GM12878 (cell line): ENCODE data around the gene PAF1. TPM values are rescaled to one million over a fixed set of nuclear protein-coding genes. Genes with fewer than 3 reads are reported as not detected.

Experiments
- ATAC-seq: fragments of 200-7000 bp; cut with Tn5 transposase; 3 replicates; pipeline ENCODE4 v1.9.1; 2020; ENCODE audit warnings: mild to moderate bottlenecking, moderate library complexity
- BruUV-seq: library from RNA; stranded (reverse); fragments of 400-500 nt; replicated peaks from 2 replicates; lab custom pipeline; 2021; lab: Mats Ljungman, UMichigan
- CTCF ChIA-PET: fragments of 300-600 bp; sonication (Branson Sonifier 250); formaldehyde crosslinking; extraction: SDS; loops from one replicate; lab custom pipeline; 2021; ENCODE audit warnings: inconsistent platforms; lab: Yijun Ruan, JAX
- POLR2A ChIA-PET: fragments of 350-600 bp; formaldehyde crosslinking; extraction: SDS; loops from one replicate; lab custom pipeline; 2021; ENCODE audit warnings: inconsistent platforms; lab: Charles Lee
- RAD21 ChIA-PET: fragments of 300-600 bp; sonication (Branson Sonifier 250); formaldehyde crosslinking; loops from one replicate; lab custom pipeline; 2023; ENCODE audit warnings: antibody characterized with exemption; ENCODE audit not compliant: unreplicated experiment; lab: Charles Lee
- SMC1A ChIA-PET: fragments of 300-600 bp; sonication (Branson Sonifier 250); formaldehyde crosslinking; loops from one replicate; lab custom pipeline; 2023; ENCODE audit not compliant: unreplicated experiment, uncharacterized antibody; lab: Charles Lee
- DNase-seq: peaks from one replicate; pipeline ENCODE4 v3.0.0-alpha.2; 2011; ENCODE audit warnings: low read depth, low spot score
- FAIRE-seq: peaks from 3 replicates; lab custom pipeline; 2011; peaks lifted over from hg19 to GRCh38; lab: Jason Lieb, UNC
- H2AFZ ChIP-seq: 2 replicates; pipeline ENCODE4 v1.6.0; 2011; ENCODE audit warnings: low read depth, low read length, control low read depth; ENCODE audit not compliant: control insufficient read depth
- H3K27ac ChIP-seq: 2 replicates; pipeline ENCODE4 v1.5.1; 2011; ENCODE audit warnings: control low read depth; ENCODE audit not compliant: control insufficient read depth, insufficient read depth
- H3K27me3 ChIP-seq, 2 experiments: replicated peaks in 1 of 2; 2 replicates each; pipeline versions ENCODE4 v1.6.0 to v1.6.1; 2011; ENCODE audit warnings: low read length in 1 of 2; ENCODE audit not compliant: control insufficient read depth in 2 of 2, insufficient read depth in 2 of 2
- H3K36me3 ChIP-seq, 2 experiments: 2 replicates each; pipeline ENCODE4 v1.5.1; 2011; ENCODE audit warnings: low read length in 1 of 2; ENCODE audit not compliant: control insufficient read depth in 2 of 2, insufficient read depth in 2 of 2
- H3K4me1 ChIP-seq: 2 replicates; pipeline ENCODE4 v1.6.1; 2011; ENCODE audit warnings: mild to moderate bottlenecking, low read length, moderate library complexity, mixed read lengths; ENCODE audit not compliant: control insufficient read depth, insufficient read depth
- H3K4me2 ChIP-seq: 2 replicates; pipeline ENCODE4 v1.6.0; 2011; ENCODE audit warnings: control low read depth; ENCODE audit not compliant: control insufficient read depth, insufficient read depth
- H3K4me3 ChIP-seq: fragments of 200-600 bp; sonication (generic); 2 replicates; pipeline ENCODE4 v1.5.1; 2016
- H3K79me2 ChIP-seq: 2 replicates; pipeline ENCODE4 v1.6.0; 2011; ENCODE audit warnings: low read length; ENCODE audit not compliant: control insufficient read depth, insufficient read depth
- H3K9ac ChIP-seq: 2 replicates; pipeline ENCODE4 v1.8.0; 2011; ENCODE audit warnings: low read length, control low read depth, mixed read lengths; ENCODE audit not compliant: control insufficient read depth, insufficient read depth
- H3K9me3 ChIP-seq: replicated peaks from 3 replicates; pipeline ENCODE4 v1.5.1; 2011; ENCODE audit warnings: mild to moderate bottlenecking, low read length; ENCODE audit not compliant: control insufficient read depth, insufficient read depth
- H4K20me1 ChIP-seq: 2 replicates; pipeline ENCODE4 v1.6.0; 2011; ENCODE audit not compliant: control insufficient read depth, insufficient read depth
- ATF3 ChIP-seq: IDR thresholded peaks from 2 replicates; pipeline ENCODE4 v1.6.1; 2011; ENCODE audit warnings: low read depth, mild to moderate bottlenecking, low read length, moderate library complexity, borderline replicate concordance; ENCODE audit errors: extremely low read depth
- BCLAF1 ChIP-seq: fragments of 450-650 bp; IDR thresholded peaks from 2 replicates; pipeline ENCODE4 v1.6.1; 2017; ENCODE audit warnings: antibody characterized with exemption, mild to moderate bottlenecking, moderate library complexity
- IRF3 ChIP-seq: fragments of 450-650 bp; IDR thresholded peaks from 2 replicates; pipeline ENCODE4 v1.6.1; 2014; ENCODE audit warnings: mild to moderate bottlenecking
- KAT2A ChIP-seq: conservative IDR thresholded peaks from 2 replicates; pipeline ENCODE4 v1.6.1; 2011; ENCODE audit warnings: low read depth, low read length; ENCODE audit not compliant: control insufficient read depth
- RCOR1 ChIP-seq: conservative IDR thresholded peaks from 2 replicates; pipeline ENCODE4 v1.6.1; 2012; ENCODE audit warnings: low read depth, low read length, improper control_type of control experiment
- SMARCA5 ChIP-seq: fragments of 450-650 bp; IDR thresholded peaks from 2 replicates; pipeline ENCODE4 v1.6.1; 2017; ENCODE audit warnings: mild to moderate bottlenecking
- TAF1 ChIP-seq: IDR thresholded peaks from 2 replicates; pipeline ENCODE4 v1.6.1; 2011; ENCODE audit warnings: mild to moderate bottlenecking, low read depth, low read length, borderline replicate concordance
- TCF3 ChIP-seq: IDR thresholded peaks from 2 replicates; pipeline ENCODE4 v1.6.1; 2012; ENCODE audit warnings: low read depth, mild to moderate bottlenecking, low read length, borderline replicate concordance; ENCODE audit not compliant: insufficient read depth
- WGBS: methylation state at CpG from one replicate; pipeline ENCODE4 v1.1.6; 2016; ENCODE audit warnings: low lambda C conversion rate; ENCODE audit not compliant: insufficient replicate concordance, insufficient coverage; ENCODE audit errors: missing lambda C conversion rate; 5-methylcytosine and 5-hydroxymethylcytosine counted together
- in situ Hi-C: fragments of 300-500 bp; cut with MboI; formaldehyde crosslinking; loops from 9 replicates; pipeline ENCODE4 v1.14.3; 2018; ENCODE audit warnings: mixed read lengths
- intact Hi-C: fragments of 100-400 bp; cut with micrococcal nuclease; formaldehyde crosslinking; loops from one replicate; pipeline ENCODE4 v1.14.2; 2022; ENCODE audit not compliant: unreplicated experiment
- polyA plus RNA-seq, 11 experiments: library from polyadenylated mRNA; depleted of rRNA in 4 of 11; unstranded in 6 of 11; stranded (reverse) in 5 of 11; fragments of >200 nt; fragmentation: Nextera tagmentation in 4 of 11; fragmentation: Illumina TruSeq in 1 of 11; extraction: Ambion mirVana in 4 of 11; extraction: Trizol in 1 of 11; gene quantifications; 1 replicate in 1 of 11; 2 replicates in 10 of 11; pipeline versions ENCODE4 v1.2.1 to v1.2.3, GENCODE V29; 2011 to 2016; ENCODE audit warnings: inconsistent platforms in 2 of 11, missing spikeins in 2 of 11, low read depth in 1 of 11
- total RNA-seq, 4 experiments: library from RNA; depleted of rRNA in 3 of 4; stranded (reverse); fragments of >200 nt in 3 of 4; fragmentation: Illumina TruSeq in 1 of 4; extraction: Trizol in 1 of 4; gene quantifications; 2 replicates each; pipeline versions ENCODE4 v1.2.1 to v1.2.3, GENCODE V29; 2013 to 2021
- TF ChIP-seq, protein P1 (sequence below): IDR thresholded peaks from 2 replicates; pipeline ENCODE4 v1.6.1; 2011; ENCODE audit warnings: mild to moderate bottlenecking, low read depth, low read length, moderate library complexity; ENCODE audit not compliant: insufficient replicate concordance
- TF ChIP-seq, protein P2 (sequence below): fragments of 450-650 bp; IDR thresholded peaks from 2 replicates; pipeline ENCODE4 v1.6.1; 2018; ENCODE audit warnings: borderline replicate concordance, mild to moderate bottlenecking; ENCODE audit not compliant: partially characterized antibody
- TF ChIP-seq, protein P3 (sequence below): fragments of 450-650 bp; IDR thresholded peaks from 2 replicates; pipeline ENCODE4 v1.6.1; 2017; ENCODE audit warnings: mild to moderate bottlenecking, moderate library complexity

Gene PAF1
- total and polyA plus RNA-seq, 10 of the 15 experiments (the other 5 are each of a cell fraction or from before 2014, with no cell fraction given) = 1.7 to 45.8 (median 39.6) TPM

DNA sequence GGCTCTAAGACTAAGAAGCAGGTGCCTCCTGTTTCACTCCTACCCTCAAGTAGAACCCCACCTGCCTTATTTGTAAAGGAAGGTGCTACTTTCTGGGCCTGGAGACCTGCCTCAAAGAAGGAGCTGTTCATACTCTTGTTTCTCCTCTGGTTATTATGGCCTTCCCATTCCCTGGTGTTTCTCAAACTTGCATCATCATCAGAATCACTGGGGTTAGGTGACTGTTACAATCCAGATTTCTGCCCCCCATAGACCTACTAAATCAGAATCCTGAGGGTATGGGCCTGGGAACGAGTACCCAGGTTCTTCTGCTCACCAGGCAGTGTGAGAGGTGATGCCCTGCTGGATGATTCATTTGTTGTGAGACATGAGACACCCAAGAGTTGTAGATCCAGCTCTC lies 30.3 kb downstream of the PAF1 start:
- no peak overlapping the region for H3K4me2 ChIP-seq
- in situ Hi-C loops (no loop called here), intact Hi-C loops (no loop called here)
- no peaks in the 10 kb centered on the region for H3K9me3 ChIP-seq
- H3K36me3 ChIP-seq = peaks cover 16 to 22% of the 10 kb centered on the region in 2 experiments
- H4K20me1 ChIP-seq = no peaks in the 10 kb centered on the region
- no peak overlapping the region for H3K4me3 ChIP-seq
- DNase-seq (no peak), FAIRE-seq (no peak), ATAC-seq (no peak)
- no peaks in the 10 kb centered on the region for H3K79me2 ChIP-seq
- ChIA-PET CTCF (no interaction called here), POLR2A (no interaction called here), SMC1A (no interaction called here), RAD21 (no interaction called here)
- H3K4me1 ChIP-seq = peaks cover 8% of the 10 kb centered on the region
- WGBS = 93% methylated on average over 1 of the region's 1 CpG
- no peak overlapping the region for H2AFZ ChIP-seq
- no TSS peak for BruUV-seq
- no peak overlapping the region for H3K27ac ChIP-seq
- H3K9ac ChIP-seq = no peak overlapping the region
- H3K27me3 ChIP-seq = no peaks in the 10 kb centered on the region
- TF ChIP-seq RCOR1 (no peak), IRF3 (no peak), ATF3 (no peak), TAF1 (no peak), BCLAF1 (no peak), KAT2A (no peak), SMARCA5 (no peak), TCF3 (no peak)
- TF ChIP-seq, protein P1, sequence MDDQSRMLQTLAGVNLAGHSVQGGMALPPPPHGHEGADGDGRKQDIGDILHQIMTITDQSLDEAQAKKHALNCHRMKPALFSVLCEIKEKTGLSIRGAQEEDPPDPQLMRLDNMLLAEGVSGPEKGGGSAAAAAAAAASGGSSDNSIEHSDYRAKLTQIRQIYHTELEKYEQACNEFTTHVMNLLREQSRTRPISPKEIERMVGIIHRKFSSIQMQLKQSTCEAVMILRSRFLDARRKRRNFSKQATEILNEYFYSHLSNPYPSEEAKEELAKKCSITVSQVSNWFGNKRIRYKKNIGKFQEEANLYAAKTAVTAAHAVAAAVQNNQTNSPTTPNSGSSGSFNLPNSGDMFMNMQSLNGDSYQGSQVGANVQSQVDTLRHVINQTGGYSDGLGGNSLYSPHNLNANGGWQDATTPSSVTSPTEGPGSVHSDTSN = no peak
- TF ChIP-seq, protein P2, sequence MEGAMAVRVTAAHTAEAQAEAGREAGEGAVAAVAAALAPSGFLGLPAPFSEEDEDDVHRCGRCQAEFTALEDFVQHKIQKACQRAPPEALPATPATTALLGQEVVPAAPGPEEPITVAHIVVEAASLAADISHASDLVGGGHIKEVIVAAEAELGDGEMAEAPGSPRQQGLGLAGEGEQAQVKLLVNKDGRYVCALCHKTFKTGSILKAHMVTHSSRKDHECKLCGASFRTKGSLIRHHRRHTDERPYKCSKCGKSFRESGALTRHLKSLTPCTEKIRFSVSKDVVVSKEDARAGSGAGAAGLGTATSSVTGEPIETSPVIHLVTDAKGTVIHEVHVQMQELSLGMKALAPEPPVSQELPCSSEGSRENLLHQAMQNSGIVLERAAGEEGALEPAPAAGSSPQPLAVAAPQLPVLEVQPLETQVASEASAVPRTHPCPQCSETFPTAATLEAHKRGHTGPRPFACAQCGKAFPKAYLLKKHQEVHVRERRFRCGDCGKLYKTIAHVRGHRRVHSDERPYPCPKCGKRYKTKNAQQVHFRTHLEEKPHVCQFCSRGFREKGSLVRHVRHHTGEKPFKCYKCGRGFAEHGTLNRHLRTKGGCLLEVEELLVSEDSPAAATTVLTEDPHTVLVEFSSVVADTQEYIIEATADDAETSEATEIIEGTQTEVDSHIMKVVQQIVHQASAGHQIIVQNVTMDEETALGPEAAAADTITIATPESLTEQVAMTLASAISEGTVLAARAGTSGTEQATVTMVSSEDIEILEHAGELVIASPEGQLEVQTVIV = no peak
- TF ChIP-seq, protein P3, sequence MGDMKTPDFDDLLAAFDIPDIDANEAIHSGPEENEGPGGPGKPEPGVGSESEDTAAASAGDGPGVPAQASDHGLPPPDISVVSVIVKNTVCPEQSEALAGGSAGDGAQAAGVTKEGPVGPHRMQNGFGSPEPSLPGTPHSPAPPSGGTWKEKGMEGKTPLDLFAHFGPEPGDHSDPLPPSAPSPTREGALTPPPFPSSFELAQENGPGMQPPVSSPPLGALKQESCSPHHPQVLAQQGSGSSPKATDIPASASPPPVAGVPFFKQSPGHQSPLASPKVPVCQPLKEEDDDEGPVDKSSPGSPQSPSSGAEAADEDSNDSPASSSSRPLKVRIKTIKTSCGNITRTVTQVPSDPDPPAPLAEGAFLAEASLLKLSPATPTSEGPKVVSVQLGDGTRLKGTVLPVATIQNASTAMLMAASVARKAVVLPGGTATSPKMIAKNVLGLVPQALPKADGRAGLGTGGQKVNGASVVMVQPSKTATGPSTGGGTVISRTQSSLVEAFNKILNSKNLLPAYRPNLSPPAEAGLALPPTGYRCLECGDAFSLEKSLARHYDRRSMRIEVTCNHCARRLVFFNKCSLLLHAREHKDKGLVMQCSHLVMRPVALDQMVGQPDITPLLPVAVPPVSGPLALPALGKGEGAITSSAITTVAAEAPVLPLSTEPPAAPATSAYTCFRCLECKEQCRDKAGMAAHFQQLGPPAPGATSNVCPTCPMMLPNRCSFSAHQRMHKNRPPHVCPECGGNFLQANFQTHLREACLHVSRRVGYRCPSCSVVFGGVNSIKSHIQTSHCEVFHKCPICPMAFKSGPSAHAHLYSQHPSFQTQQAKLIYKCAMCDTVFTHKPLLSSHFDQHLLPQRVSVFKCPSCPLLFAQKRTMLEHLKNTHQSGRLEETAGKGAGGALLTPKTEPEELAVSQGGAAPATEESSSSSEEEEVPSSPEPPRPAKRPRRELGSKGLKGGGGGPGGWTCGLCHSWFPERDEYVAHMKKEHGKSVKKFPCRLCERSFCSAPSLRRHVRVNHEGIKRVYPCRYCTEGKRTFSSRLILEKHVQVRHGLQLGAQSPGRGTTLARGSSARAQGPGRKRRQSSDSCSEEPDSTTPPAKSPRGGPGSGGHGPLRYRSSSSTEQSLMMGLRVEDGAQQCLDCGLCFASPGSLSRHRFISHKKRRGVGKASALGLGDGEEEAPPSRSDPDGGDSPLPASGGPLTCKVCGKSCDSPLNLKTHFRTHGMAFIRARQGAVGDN = no peak
